Measurements from ENCODE around the gene CDT1.
A peak's percentile ranks its signal among the peaks of the same experiment; 100 is the strongest.
"Not testable (repeated sequence)": the region's sequence is repeated elsewhere in the genome, so short reads cannot be mapped to it uniquely, and the experiment has no call there.

The CDT1 gene

GRCh38 chr16:88784074-88784855 is 19.3 kb upstream of the CDT1 start:
- DNase-seq = no peak

- DNase-seq = no peak
These were observed 18.8 kb upstream of the CDT1 start for GRCh38 chr16:88784856-88785105.

DNA sequence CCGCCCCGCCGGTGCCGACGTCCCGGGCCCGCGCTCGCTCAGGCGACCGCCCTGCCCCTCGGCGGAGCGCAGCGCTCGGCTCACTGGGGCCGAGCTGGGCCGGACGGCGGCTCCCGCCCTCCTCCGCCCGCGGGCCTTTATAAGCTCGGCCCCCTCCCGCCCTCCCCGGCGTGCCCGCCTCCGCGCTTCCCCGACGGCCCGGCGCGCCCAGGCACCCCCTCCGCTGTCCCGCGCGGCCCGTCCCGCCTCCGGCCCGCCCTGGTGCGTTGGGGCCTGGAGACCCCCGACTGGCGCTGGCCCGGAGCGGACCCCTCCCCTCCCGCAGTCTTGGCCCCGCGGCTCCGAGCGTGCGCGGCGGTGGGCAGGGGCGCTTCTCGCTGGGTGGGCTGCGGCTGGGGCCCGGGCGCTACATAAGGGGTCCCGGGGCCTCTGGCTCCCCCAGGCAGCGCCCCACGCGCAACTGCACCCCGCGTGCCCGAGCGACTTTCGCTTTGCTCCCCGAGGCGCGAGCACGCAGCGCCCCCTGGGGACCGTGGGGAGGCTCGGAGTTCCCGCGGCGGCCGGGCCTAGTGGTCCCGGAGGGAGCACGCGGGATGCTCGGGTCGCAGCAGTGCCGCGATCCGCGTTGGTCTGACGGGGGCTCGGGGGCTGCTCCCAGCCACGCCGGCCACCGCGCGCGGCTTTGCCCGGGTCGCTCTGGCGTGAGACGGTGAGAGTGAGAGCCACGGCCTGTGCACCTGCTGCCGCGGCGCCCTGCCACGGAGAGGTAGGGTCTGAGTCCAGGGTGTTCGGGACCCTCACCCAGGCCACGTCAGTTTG is 18.3 kb upstream of the CDT1 start, which contains the start of gene PIEZO1:
Gene PIEZO1 (minus strand): TSS at position 115 of the 819 bp plus-strand sequence. CDS start 256 bp downstream, outside the sequence.
- DNase-seq = peak; percentile 17

DNA sequence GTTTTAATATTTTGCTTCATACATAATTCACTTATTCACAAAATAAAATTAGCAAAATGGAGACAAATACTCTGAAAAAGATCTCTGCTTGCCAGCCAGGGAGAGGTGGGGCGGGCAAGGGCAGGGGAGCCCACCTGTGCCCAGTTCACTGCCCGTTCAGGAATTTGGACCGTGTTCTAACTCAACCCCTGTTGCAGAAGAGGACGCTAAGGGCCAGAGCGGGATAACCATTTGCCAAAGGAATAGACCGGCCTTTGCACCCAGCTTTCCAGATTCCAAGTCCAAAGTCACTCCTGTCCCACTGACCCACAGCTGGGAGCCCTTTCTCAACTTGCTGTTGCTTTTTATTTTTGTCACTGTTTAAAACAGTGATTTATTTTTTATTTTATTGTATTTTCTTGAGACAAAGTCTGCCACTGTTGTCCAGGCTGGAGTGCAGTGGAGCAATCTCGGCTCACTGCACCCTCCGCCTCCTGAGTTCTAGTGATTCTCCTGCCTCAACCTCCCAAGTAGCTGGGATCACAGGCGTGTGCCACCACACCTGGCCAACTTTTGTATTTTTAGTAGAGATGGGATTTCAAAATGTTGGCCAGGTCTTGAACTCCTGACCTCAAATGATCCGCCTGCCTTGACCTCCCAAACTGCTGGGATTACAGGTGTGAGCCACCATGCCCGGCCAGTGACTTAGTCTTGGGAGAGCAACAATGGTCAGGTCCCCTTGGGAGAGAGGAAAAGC is 15.8 kb upstream of the CDT1 start:
- DNase-seq = no peak

- not testable (repeated sequence) for DNase-seq
These were observed 14.8 kb upstream of the CDT1 start for GRCh38 chr16:88788749-88789148.

GRCh38 chr16:88789594-88789993 is 14.0 kb upstream of the CDT1 start:
- DNase-seq = no peak

DNA sequence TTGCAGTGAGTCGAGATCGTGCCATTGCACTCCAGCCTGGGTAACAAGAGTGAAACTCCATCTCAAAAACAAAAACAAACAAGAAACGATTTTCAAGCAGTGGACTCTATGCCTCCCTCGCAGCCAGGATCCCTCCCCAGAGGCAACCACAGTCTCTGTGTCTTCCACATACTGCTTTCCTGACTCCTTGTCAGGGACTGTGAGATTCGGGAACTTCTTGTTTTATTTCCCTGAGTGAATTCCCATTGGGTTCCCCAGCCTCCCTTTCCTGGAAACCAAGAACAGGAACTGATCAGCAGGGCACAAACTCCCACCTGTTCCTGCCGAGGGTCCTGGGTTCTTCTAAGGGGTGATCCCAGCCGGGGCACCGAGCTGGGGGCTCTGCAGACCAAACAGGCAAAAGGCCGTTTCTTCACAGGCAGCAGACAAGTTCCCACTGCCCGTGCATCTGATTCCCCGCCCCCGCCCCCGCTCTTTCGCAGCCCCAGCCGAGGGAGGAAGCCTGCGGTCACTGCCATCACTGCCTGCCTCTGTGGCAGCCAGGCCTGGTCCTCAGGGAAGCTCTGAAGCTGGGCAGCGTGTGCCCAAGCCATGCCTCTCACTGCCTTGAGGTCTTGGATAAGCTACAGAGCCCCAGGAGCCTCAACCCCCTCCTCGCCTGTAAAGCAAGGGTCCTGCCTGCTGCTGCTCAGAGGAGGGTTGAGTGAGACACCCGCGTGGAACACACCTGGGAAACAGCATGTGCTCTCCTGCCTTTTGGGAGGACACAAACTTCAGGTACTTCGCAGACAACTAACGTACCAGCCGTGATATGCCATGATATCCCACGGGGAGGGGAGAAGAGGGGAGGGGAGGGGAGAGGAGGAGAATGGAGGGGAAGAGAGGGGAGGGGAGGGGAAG is 13.0 kb upstream of the CDT1 start:
- DNase-seq = no peak

DNA sequence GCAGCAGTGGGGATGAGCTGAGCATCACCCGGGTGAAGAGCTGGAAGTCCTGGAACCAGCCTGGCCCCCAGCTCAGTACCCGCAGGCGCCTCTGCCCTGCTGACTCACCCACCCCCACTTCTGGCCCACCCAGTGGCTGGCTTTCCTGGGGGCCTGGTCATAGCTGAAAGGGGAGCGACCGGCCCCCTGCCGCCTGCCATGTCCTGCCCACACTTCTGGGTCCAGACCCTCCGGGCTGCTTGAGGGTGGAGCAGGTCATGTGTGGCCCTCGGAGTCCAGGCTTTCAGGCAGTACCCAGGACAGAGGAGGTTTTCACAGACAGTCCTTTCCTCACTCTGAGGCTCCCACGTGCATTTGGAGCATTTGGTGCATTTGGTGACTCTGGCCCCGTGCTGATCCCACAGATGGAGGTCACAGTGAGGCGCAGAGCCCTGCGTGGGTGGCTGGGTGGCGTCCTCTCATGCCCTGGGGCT is 11.5 kb upstream of the CDT1 start:
- no peak for DNase-seq

GRCh38 chr16:88792668-88793250 is 10.8 kb upstream of the CDT1 start:
- DNase-seq = no peak

DNA sequence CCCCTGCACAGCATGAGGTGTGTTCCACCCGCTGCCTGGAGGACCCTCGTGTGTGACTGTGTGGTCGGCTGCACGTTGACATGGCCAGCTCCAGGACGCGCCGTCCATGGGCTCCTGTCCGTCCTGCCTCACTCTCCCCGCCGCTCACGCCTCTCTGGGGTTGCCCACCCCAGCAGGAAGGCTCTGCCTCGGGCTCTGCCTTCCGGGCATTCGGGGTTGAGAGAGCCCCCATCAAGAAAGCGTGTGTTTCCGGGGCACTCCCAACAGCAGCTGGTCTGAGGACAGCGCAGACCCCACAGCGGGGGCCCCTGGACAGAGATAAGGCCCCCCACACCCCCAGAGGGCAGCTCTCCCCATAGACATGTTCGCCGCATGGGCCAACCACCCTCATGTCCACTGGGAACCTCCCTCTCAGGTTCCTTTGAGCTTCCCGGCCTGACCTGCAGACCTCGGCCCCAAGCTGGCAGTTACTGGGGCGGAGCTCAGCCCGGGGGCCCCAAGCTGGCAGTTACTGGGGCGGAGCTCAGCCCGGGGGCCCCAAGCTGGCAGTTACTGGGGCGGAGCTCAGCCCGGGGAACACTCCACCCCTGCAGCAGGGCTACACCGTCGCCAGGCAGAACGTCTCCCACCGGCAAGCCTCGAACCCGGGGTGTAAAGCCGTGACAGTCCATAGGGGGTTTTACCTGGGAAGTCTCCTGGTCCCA is 10.2 kb upstream of the CDT1 start:
- no peak for DNase-seq

DNA sequence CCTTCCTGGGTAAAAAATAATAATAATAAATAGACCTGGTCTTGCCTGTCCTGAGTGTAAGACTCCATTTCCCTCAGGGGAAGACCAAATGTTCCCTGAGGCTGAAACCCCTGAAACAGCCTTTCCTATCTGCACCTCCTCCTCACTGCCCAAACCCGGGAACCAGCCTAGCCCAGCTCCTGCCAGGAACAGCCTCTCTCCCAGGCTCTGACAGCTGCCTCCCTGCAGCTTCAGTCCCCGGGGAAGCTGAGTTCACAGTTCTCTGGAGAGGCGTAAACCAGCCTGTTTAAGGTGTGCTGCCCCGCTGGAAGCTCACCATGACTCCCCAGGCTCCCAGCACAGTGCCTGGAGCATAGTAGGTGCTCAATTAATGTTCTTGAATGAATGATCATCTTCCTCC is 7.3 kb upstream of the CDT1 start:
- DNase-seq = no peak

- DNase-seq = no peak
These were observed 5.5 kb upstream of the CDT1 start for GRCh38 chr16:88798073-88798472.

GRCh38 chr16:88798772-88799455 is 4.7 kb upstream of the CDT1 start:
- no peak for DNase-seq

DNA sequence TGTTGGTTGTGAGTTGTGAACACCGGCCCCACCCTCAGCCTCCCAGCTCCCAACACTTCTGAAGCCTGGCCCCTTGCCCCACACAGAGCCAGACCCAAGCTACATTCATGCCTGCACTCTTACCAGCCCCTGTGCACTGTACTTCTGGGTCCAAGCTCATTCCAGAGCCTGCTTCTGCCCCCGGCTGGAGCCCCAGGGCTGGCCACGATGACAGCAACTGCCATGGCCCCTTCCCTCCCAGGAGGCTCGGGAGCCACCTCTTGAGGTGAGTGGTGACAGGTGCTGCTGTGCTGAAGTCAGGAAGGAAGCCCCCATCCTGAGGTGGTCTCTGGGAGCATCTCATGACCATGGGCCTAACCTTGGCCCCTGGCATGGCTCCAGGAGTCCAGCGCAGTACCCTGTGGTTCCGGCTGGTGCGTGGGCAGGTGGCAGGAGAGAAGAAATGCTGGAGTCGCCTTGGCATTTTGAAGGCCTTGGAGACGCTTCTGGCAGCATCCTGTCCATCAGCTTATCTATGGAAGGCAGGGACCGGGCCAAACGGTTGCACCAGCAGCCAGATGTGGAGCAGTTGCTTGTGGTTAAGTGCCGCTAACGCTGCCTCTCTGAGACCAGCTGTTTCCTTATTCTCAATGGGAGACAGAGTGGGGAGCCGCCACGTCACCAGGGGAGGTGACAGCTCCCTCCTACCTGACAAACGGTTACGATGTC is 3.9 kb upstream of the CDT1 start:
- DNase-seq = no peak

DNA sequence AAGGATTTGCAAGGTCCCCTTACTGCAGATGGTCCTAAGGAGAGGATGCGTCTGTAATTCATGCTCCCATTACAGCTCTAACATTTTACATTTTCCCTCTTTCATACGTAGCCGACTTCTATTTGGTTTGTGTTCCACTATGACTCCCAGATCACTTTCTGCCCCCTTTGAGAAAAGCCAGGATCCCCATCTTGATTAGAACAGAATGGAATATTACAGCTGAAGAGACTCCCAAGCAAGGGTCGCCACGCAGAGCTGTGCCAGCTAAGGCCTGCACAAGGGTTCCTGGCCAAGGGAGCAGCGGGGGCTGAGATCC is 3.4 kb upstream of the CDT1 start:
- no peak for DNase-seq

- no peak for DNase-seq
These were observed 573 bp downstream of the CDT1 start for GRCh38 chr16:88804173-88804551.

GRCh38 chr16:88804552-88805339 is 1.2 kb downstream of the CDT1 start:
- DNase-seq = peak; percentile 19

GRCh38 chr16:88805340-88805715 is 1.7 kb downstream of the CDT1 start:
- DNase-seq = no peak

DNA sequence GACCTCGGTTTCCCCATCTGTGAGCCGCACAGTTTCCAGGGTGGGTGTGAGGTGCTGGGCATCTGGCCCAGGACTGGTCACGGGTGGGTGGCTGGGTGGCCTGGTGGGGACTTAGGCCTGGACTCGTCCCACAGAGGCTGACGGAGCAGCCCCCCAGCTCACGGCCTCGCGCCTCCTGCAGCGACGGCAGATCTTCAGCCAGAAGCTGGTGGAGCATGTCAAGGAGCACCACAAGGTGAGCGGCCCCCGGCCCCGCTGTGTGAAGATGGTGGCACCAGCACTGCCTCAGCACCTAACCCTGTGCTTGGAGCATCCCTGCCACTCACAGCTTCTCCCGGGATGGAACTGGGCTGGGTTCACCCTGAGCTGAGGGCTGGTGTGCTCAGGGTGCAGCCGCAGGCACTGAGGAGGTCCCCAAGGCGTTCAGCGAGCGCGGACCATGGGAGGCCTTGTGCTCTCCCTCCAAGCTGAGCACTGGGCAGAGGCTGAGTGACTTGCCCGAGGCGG is 2.4 kb downstream of the CDT1 start:
- DNase-seq = no peak
